Midbrain (tissue), 1 donor: ENCODE data around the gene OTUB2.
"Not testable (repeated sequence)": the region's sequence is repeated elsewhere in the genome, so short reads cannot be mapped to it uniquely, and the experiment has no call there.

Experiments used
- DNase-seq: peaks from one replicate; lab custom pipeline; 2025; lab: John Stamatoyannopoulos, UW

Gene OTUB2

DNA sequence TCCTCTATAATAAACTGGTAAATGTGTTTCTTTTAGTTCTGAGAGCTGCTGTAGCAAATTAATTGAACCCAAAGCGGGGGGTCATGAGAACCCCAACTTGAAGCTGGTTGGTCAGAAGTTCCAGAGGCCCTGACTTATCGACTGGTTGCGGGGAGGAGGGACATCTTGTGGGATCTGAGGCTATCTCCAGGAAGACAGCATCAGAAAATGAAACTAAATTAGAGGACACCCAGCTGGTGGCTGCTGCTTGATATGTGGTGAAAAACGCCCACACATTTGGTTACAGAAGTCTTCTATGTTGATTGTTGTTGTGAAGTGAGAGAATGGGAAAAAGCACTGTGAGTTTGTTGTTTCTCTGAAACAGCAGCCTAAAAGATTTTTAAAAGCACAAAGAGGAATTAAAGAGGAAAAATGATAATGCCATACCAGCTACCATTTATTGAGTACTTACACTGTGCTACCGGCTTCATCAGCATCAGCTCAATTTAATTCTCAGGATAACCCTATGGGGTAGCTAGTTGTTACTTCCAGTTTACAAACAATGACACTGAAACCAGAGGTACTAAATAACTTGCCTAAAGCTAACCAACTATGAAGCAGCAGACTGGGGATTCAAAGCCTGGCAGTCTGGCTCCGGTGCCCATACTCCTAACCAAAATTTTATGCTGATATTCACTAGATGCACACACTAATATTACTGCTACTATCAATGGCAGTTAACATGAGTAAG is 30.6 kb downstream of the OTUB2 start:
- no peak for DNase-seq

DNA sequence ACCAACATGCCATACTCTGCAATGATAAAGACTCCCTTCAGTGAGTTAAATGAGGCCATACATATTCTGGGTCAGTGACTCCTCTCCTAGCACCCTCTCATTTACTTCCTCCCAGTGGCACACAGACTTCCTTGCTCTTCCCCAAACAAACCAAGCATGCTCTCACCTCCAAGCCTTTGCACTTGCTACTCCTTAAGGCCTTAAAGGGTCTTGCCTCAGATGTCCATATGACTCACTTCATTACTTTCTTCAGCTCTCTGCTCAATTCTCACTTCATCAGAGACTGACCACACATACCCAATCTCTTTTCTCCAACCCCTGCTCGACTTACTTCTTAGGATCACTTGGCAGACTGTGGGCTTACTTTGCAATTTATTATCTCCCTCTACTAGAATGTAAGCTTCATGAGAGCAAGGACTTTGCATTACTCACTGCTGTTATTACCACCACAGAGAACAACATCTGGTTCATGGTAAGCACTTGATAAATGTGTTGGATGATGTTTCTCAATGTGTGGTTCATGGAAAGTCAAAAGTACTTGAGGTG is 32.1 kb downstream of the OTUB2 start:
- DNase-seq = no peak

DNA sequence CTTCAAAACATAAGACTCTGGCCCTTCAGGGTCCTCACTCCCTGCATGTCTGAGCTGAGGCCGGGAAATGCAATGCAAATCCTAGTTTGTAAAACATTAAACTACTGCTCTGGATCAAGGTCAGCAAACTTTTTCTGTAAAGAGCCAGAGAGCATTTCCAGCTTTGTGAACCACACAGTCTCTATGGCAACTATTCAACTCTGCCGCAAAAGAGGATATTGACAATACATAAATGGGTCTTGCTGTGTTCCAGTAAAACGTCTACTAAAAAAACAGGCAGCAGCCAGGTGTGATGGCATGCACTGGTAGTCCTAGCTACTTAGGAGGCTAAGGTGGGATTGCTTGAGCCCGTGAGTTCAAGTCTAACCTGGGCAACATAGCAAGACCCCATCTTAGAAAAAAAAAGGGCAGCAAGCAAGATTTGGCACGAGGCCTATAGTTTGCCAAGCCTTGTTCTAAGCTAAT is 32.6 kb downstream of the OTUB2 start:
- no peak for DNase-seq

DNA sequence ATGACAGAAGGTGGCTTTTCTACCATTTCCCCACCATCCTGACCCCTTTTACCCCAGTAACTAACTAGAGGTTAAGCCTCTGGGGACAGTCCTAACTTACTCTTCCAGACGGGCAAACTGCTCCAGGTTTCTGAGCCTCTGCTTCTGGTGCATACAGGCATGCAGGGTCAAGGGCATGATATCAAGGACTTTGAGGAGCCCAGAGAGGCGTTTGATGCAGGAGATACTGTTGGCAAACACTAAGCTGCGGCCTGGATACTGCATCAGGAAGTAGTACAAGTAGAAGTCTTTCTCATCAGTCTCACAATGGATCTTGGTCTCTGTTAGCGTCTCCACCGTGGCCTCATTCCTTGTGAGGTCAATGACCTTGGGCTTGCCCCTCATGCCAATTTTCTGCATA is 33.9 kb downstream of the OTUB2 start:
- DNase-seq = no peak

DNA sequence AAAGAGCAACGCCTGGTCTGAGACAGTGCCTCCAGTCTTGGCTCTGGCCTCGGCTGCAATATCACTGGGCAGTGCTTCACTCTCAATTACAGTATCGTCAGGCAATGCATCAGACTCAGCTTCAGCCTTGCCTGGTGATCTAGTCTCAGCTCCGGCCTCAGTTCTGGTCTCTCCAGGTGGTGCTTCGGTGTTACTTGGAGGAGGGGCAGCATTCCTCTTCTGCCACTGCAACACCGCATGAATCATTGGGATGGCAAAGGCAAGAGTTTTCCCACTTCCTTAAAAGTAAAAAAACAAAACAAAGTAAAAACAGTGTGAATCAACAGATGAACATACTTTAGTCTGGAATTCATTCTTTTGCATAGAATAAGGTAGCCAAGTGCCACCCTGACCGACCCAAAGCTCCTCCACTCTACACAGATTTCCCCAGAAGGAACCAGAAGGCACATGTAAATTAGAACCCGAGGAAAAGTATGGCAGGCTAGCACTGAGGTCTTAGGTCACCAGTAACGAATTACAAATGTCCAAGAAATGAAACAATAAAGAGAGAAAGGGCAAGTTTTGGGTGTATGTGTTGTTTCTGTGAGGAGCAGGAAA is 36.3 kb downstream of the OTUB2 start:
- DNase-seq = no peak

DNA sequence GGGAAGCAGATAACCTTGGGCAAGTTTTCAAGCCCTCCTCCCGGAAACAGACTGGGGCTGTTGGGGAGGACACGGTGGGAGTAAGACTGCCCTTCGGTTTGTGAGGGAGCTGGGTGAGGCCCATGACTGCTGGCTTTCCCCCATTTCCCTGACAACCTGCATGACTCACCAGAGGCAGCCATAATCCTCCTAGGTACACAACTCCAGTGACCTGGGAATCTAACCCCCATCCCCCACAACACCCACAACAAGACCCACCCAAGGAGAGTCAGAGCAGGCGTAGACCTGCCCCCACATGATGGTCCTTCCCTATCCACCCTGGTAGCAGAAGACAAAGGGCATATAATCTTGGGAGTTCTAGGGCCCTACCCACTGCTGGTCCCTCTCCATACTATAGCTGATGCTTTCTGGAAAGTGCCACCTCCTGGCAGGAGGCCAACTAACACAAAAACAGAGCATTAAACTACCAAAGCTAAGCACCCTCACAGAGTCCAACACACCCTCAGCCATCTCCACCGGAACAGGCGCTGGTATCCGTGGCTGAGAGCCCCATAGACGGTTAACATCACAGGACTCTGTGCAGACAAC is 40.0 kb downstream of the OTUB2 start:
- DNase-seq = no peak

DNA sequence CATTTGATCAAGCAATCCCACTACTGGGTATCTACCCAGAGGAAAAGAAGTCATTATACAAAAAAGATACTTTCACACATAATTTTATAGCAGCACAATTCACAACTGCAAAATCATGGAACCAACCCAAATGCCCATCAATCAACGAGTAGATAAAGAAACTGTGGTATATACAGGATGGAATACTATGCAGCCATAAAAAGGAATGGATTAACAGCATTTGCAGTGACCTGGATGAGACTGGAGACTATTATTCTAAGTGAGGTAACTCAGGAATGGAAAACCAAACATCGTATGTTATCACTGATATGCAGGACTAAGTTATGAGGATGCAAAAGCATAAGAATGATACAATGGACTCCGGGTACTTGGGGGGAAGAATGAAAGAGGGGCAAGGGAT is 45.9 kb downstream of the OTUB2 start:
- DNase-seq = not testable (repeated sequence)

DNA sequence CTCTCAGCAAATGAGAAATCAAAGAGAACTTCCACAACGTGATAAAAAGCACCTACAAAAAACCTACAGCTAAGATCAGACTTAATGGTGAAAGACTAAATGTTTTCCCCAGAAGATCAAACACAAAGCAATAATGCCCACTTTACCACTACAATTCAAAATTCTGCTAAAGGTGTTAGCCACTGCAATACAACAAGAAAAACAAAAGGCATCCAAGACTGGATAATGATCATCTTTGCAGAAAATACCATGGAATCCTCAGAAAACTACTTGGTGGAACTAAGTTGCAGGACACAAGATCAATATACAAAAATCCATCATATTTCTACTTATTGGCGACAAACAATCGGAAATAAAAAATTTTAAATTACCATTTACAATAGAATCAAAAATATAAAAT is 48.4 kb downstream of the OTUB2 start:
- DNase-seq = no peak

DNA sequence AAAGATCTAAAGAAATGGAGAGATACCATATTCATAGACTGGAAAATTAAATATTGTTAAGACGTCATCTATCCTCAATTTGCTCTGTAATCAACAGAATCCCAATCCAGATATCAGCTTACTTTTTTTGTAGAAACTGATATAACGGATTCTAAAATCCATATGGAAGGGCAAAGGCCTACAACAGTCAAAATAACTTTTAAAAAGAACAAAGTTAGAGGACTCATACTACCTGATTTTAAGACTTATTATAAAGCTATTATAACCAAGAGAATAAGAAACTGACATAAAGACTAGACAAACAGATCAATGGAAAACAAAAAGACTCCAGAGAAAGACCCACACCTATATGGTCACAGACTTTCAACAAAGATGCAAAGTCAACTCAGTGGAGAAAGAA is 48.9 kb downstream of the OTUB2 start:
- DNase-seq = no peak

DNA sequence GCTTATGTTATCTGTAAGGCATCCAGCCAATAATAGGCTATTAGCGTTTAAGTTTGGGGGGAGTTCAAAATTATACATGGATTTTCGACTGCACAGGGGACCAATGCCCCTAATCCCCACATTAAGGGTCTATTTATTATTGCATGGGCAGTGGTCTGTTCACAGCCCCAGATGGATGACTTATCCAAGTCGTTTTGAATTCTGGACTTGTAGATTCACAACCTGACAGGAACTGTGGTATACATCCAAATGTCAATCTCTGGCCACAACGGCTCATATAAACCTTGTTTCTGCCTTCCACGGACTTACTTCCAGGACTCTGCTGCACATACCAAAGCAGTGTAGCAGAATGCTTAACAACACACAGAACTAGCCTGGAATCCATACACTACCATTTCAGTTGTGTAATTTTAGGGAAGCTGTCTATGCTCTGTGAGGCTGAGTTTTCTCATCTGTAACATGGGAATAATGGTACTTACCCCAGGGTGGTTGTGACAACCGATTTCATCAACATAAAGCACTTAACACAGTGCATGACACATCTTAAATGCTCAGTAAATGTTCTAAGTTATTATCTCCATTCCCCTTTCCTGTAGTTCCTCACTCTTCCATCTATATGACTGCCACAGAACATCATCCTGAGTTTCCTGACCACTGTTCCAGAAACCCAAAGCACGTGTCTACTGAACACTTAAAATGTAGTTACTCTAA is 51.1 kb downstream of the OTUB2 start:
- DNase-seq = no peak

DNA sequence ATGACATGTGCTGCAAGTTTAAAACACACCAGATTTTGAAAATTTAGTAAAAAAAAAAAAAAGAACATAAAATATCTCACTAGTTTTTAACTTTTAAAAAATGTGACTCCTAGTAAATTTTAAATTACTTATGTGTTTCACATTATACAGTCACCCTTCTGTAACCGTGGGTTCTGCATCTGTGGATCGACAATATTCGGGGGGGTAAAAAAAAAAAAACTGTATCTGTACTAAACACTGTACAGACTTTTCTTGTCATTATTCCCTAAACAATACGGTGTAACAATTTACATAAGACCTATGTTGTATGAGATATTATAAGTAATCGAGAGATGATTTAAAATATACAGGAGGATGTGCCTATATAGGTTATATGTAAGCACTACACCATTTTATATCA is 51.7 kb downstream of the OTUB2 start:
- DNase-seq = no peak

DNA sequence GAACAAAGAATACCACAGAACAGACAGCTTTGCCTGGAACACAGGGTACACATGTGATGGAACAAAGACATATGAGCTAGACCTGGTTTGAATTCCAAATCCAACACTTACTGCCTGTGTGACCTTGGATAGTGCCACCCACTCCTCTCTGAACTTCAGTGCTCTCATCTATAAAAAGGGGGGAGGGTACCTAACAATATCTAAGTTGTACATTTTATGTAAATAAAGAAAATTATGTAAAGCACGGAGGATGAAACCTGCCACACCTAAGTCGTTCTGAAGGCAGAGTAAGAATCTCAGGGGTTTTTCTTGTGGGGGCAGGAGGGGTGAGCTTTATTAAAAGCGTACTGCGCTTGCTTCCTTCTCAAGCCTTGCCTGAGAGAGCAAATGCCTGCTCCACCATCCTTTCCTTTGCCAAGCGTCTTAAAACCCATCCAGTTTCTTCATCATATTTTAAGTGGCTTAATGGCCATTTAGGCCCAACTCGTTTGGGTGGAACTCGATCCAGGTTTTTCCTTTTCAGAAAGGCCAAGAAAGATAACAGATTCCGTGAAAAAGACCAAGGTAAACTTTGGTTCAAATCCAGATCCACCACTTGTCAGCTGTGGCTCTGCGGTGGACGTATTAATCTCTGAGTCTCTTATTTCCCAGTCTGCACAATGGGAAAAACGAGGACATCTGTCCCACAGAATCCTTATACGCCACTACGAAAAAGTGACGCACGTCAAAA is 53.9 kb downstream of the OTUB2 start:
- DNase-seq = peak; percentile 52

DNA sequence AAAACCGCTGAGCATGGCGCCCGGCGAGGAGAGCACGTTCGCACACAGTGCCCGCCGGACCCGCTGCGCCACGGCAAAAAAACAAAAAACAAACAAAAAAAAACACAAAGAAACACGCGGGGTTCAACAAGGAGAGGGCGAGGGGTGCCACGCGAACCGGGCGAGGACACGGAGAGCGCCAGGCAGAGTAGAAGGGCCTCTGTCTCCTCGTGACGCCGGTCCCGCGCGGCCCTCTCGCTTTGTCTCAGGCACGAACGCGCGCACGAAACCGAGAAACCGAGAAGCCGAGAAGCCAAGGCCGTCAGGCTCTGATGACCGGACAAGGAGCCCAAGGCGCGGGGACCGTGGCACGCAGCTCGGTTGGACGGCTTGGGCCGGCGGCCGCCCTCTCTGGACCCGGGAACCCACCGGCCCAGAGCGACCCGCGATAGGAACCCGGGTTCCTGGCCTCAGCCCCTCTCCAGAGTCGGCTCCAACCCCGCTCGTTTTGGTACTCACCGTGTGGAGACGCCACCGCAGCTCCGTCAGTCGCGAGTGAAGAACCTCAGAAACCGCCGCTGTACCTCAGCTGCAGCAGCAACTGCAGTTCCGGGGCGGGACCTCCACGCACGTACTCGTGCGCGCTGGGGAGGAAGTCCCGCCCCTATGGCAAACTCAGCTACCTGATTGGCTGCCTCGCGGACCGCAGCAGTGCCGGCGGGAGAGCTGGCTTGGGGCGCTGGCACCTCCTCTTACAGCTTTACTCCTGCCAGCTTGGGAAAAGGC is 54.7 kb downstream of the OTUB2 start, which contains the start of the genes DDX24 and IFI27L1:
TSS of gene DDX24 (minus strand) at position 582 of the 765 bp plus-strand sequence. CDS start 1,460 bp downstream, outside the sequence.
TSS of gene IFI27L1 (plus strand) at position 690 of the 765 bp plus-strand sequence. CDS start 15,628 bp downstream, outside the sequence.
- peak; percentile 94 for DNase-seq

DNA sequence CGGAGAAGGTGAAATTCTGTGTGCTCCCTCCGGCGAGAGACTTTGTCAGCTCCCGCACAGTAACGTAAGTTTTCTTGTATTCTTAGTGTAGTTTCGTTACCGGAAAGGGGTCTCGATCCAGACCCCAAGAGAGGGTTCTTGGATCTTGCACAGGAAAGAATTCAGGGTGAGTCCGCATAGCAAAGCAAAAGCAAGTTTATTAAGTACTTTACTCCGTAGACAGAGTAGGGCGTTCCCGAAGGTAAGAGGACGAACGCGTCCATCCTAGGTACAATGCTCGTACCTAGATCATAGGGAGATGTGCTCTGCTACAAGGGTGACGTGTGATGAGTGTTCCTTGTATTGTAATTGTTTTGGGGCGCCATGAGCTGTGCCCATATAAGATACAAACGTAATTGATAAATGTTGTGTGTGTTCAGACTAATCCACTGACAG is 55.3 kb downstream of the OTUB2 start:
- DNase-seq = no peak

DNA sequence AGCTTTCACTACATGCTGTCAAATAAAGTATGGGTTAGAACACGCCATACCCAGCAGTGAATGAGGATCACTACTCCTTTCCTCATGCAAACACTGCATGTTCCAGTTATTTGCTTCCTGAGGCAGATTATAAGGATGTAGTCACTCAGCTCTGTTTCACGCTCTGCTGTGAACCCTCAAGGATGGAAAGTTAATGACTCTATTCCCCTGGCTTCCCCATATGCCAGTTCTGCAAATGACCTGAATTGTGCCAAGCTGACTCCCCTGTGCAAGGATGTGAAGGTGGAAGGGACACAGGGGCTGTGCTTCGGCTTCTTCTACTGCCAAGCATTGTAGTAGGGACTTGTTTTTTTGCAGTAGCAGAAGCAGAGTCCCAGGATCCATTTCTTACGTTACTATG is 61.8 kb downstream of the OTUB2 start:
- DNase-seq = no peak

DNA sequence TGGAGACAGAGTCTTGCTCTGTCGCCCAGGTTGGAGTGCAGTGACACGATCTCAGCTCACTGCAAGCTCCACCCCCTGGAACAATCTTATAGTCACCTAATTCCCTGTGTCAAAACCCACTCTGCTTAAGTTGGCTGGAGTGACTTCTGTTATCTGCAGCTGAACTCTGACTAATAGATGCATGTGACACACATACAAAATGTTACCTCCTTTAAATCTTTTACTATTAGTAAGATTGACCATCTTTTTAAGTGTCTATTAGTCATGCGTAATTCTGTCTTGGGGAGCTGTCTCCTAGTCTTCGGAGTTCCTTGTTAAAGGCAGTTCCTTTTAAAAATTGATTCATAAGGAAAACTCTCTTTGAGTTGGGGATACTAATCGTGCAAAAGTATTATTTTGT is 62.4 kb downstream of the OTUB2 start:
- DNase-seq = no peak

DNA sequence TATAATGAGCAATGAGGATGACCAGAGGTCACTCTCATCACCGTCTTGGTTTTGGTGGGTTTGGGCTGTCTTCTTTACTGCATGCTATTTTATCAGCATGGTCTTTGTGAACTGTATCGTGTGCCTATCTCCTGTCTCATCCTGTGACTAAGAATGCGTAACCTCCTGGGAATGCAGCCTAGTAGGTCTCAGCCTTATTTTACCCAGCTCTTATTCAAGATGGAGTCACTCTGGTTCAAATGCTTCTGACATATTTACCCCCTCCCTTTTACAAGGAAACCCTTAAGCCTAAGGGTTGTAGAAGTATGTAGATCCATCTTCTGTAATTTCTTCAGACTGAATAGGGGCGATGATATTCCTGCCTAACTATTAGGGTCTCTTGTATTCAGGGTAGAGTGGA is 63.3 kb downstream of the OTUB2 start:
- no peak for DNase-seq

DNA sequence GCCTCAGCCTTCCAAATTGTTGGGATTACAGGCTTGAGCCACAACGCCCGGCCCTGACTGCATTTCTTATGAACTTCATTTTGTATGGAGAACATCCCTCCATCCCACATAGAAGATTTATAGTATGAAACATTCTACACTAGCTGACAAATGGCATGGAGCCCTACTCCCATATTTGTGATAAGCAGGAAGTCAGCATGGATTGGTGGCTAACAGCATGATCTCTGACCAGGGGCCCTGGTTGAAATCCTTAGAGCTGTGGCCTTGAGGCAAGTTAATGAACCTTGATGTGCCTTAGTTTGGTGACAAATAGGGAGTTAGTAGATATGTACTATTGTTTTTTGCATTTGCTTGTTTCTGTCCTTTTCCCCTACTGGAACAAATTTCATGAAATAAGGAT is 67.3 kb downstream of the OTUB2 start:
- DNase-seq = no peak

DNA sequence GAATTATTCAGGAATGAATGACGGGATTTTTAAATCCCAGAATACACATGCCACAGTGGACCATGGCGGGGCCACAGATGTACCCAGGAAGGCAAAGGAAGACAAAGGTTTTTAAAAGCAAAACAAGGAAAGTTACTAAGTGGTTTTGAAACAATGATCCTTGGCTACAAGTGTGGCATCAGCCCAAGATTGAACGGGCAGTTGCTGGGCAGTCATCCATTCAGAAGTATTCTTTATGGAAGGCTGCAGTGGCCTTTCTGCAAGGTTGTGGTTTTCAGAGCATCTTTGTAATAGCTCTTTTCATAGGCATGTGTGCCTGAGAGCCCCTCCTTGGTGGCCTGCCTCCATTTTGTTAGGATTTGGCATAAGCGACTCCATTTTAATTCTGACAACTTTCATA is 71.0 kb downstream of the OTUB2 start:
- no peak for DNase-seq
